GM12801 (cell line): ENCODE measurements around the gene PIK3CG.

Source experiments
- TF ChIP-seq, protein P1 (sequence below): IDR thresholded peaks from one replicate; pipeline ENCODE4 v1.5.1; 2011; ENCODE audit warnings: control low read depth; ENCODE audit not compliant: insufficient read length; ENCODE audit errors: extremely low read depth

Gene PIK3CG

DNA sequence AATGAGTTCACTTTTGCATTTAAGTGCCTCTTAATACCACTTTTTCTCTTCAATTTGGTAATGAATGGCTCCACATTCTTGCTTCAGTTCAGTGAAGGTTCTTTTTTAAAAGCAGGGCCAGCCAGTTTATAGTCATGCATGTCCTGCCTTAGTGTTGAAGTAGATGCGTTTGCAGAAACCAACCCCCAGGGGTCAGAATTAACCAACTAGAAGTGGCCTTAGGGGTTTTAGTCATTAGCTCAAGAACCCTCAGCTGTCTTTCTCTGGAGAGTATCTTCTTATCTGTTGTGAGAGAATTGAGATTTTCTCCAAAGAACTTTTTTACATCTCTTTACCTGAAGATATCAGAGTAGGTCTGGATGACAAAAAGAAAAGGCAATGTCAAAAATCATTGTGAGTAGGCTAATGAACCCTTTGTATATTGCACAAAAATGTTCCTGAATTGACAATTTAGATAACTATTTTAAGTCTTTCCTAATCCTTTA, 82.2 kb downstream of the PIK3CG start:
- TF ChIP-seq, protein P1, sequence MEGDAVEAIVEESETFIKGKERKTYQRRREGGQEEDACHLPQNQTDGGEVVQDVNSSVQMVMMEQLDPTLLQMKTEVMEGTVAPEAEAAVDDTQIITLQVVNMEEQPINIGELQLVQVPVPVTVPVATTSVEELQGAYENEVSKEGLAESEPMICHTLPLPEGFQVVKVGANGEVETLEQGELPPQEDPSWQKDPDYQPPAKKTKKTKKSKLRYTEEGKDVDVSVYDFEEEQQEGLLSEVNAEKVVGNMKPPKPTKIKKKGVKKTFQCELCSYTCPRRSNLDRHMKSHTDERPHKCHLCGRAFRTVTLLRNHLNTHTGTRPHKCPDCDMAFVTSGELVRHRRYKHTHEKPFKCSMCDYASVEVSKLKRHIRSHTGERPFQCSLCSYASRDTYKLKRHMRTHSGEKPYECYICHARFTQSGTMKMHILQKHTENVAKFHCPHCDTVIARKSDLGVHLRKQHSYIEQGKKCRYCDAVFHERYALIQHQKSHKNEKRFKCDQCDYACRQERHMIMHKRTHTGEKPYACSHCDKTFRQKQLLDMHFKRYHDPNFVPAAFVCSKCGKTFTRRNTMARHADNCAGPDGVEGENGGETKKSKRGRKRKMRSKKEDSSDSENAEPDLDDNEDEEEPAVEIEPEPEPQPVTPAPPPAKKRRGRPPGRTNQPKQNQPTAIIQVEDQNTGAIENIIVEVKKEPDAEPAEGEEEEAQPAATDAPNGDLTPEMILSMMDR = no peak

DNA sequence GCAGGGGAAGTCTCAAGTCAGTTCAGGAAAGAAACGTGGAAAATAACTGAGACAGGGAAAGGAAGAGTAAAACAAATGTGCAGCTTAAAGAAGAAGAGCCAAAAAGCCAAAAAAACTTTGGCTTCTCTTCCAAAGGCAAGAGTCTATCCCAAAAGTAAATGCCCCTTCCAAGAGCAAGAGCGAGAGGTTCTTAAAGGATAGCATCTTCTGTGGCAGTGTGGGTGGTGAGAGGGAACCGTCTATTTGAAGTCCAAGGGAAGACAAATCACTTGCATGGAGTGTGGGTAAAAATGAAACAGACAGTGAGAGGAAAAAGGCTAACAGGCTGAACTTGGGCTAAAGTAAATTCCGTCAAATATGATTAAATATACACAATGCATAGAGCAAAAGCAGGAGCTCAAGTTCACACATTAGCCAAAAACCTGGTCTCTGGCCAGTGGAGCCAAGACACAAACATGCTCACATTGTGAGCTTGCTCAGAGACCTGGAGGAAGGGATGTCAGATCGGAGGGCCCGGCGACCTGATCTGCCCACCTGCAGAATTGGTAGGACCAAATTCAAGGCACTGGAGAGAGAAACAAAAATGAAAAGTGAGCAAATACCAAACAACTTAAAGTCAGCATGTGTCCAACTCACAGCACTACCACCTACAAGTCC, 87.0 kb downstream of the PIK3CG start:
- TF ChIP-seq, protein P1 = no peak

DNA sequence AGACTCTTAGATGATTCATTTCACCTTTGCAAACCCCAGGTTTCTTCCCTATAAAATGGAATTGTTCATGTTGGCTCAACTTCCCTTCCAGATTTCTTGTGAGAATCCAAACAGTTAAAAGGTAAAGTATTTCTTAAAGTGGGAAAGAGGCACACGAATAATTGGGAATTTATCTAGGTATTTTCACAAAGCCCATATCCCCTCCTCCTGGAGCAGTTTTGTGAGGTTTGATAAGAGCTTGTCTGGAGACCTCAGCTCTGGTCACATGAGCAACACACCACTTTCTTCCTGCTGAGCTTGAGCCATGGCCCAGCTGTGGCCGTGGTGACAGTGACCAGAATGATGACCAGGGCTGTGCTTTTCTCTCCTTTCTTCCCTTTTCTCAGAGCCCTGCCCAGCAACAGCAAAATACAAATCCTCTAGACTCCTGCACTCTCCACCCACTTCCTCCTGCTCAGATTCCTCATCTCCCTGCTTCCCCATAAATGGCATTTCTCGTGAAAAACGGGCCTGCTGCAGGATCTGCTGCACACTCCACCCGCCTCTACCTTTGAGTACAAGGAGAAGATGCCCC, 87.7 kb downstream of the PIK3CG start:
- TF ChIP-seq, protein P1 = no peak

DNA sequence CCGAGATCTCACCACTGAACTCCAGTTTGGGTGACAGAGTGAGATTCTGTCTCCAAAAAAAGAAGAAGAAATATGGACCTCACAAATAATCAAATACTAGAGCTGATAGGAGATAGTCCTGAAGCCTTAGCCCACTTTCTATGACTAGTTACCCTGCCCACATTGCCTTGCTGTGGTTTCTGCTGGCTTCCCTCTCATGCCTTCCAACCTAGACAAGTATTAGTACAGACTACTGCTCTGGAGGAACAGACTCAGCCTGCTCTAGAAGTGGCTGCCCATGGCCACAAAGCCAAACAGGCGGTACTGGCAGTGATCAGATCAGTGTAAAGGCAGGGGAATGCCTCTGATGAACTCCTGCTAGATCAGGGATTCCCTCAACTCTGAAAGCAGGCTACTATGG, 89.8 kb downstream of the PIK3CG start:
- TF ChIP-seq, protein P1 = no peak
